ENCODE data around the gene UFD1. TPM values are rescaled to one million over a fixed set of nuclear protein-coding genes. Genes with fewer than 3 reads are reported as not detected.

Gene UFD1
- total and polyA plus RNA-seq, 2 donors (not counting 1 experiment from before 2014, with no cell fraction given): 41.3 to 86.2 TPM

DNA sequence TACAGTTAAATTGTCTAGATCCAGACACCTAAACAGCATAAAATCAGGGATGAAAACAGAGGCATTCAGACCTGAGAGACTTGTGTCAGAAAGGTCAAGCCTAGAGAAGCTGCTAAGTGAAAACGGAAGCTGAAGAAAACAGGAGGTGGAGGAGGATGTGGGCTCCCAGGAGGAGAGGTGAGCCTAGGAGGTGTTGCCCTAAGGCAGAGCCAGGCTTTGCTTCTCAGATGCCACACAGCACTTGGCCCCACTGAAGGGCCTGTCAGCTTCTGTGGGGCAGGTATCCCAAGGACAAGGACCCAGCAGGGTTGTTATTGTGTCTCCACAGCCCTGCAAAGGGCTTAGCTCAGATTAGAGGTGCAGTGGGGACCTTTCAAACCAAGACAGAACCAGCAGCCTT is 14.4 kb downstream of the UFD1 start:
- no peak overlapping the region for H2AFZ ChIP-seq (ENCODE audit: low read length)
- H3K27ac ChIP-seq (ENCODE audit: insufficient read depth, low read length): no peak overlapping the region
- no peaks in the 10 kb centered on the region for H3K9me3 ChIP-seq (ENCODE audit: control insufficient read depth, insufficient read depth, low read depth, low read length)
- no peak for DNase-seq (ENCODE audit: low read depth in 2 of 2)
- peaks cover 21% of the 10 kb centered on the region for H3K36me3 ChIP-seq (ENCODE audit: control insufficient read depth, insufficient read depth, low read length)
- H3K79me2 ChIP-seq (ENCODE audit: control insufficient read depth, insufficient read depth, low read length): no peaks in the 10 kb centered on the region
- TF ChIP-seq EZH2 (IDR thresholded peaks at IDR 0.05; ENCODE audit: low read length, missing control alignments): no peak
- TF ChIP-seq, protein P1, sequence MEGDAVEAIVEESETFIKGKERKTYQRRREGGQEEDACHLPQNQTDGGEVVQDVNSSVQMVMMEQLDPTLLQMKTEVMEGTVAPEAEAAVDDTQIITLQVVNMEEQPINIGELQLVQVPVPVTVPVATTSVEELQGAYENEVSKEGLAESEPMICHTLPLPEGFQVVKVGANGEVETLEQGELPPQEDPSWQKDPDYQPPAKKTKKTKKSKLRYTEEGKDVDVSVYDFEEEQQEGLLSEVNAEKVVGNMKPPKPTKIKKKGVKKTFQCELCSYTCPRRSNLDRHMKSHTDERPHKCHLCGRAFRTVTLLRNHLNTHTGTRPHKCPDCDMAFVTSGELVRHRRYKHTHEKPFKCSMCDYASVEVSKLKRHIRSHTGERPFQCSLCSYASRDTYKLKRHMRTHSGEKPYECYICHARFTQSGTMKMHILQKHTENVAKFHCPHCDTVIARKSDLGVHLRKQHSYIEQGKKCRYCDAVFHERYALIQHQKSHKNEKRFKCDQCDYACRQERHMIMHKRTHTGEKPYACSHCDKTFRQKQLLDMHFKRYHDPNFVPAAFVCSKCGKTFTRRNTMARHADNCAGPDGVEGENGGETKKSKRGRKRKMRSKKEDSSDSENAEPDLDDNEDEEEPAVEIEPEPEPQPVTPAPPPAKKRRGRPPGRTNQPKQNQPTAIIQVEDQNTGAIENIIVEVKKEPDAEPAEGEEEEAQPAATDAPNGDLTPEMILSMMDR (conservative IDR thresholded peaks at IDR 0.05 in 1 of 2, IDR thresholded peaks at IDR 0.05 in 1 of 2; ENCODE audit: low read depth in 1 of 2, low read length in 2 of 2): no peak
- no peak overlapping the region for H3K4me2 ChIP-seq (ENCODE audit: extremely low read depth, insufficient read depth, low read length)
- no peak overlapping the region for H3K9ac ChIP-seq (ENCODE audit: insufficient read depth, low read length)
- no peak overlapping the region for H3K4me3 ChIP-seq (replicated peaks in 1 of 4; ENCODE audit: control extremely low read depth in 1 of 4, insufficient read depth in 1 of 4, low read depth in 3 of 4, low read length in 4 of 4)
- no peaks in the 10 kb centered on the region for H3K27me3 ChIP-seq (ENCODE audit: control insufficient read depth, insufficient read depth, low read length)
- peaks cover 7% of the 10 kb centered on the region for H3K4me1 ChIP-seq (ENCODE audit: control insufficient read depth, extremely low read depth, insufficient read depth, low read length)
- H4K20me1 ChIP-seq (ENCODE audit: control insufficient read depth, extremely low read depth, insufficient read depth, low read length): no peaks in the 10 kb centered on the region

DNA sequence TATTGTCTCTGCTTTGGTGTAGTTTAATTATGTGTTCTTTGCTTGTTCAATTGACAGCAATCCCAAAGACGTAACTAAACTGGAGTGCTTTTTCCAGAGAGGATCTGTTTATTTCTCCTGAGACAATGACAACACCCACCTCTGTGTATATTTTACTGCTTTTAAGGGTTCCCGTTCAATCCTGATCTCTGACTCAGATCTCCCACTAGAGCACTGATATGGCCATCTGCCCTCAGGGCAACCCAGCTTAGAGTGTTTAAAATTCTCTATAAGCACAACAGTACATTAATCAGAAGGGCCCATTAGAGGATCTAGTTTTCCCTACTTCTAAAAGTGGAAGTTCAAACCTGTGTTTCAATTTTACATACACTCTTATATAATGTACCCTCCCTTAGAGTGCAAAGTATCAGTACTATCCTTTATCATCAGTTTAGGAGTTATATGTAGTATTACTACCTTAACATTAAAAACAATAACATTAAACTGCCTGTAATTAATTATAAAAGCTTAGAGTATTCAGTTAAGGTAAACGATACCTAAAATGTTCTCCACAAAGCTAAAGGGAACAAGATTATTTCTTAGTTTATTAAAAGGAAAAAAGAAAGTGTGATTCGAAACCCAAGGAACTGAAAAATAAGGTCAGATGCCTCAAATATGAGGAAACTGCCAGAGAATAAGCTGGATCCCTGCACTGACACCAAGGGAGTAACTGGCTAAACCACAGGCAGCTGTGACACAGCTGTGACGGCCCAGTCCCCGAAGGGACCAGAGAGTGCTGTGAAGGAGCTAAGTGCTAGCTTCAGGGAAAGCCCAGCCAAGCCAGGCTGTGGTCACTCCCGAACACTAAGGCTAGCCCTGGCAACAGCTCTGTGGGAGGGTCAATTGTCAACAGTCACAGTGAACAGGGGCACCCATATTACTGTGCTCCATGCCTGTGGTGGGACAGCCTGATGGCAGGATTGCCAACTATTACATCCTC is 15.2 kb downstream of the UFD1 start:
- no peak overlapping the region for H3K4me3 ChIP-seq (replicated peaks in 1 of 4; ENCODE audit: control extremely low read depth in 1 of 4, insufficient read depth in 1 of 4, low read depth in 3 of 4, low read length in 4 of 4)
- no peak overlapping the region for H2AFZ ChIP-seq (ENCODE audit: low read length)
- no peak overlapping the region for H3K9ac ChIP-seq (ENCODE audit: insufficient read depth, low read length)
- DNase-seq (ENCODE audit: low read depth in 2 of 2): peak in 1 of 2 donors; percentile 52
- H3K27me3 ChIP-seq (ENCODE audit: control insufficient read depth, insufficient read depth, low read length): no peaks in the 10 kb centered on the region
- TF ChIP-seq, protein P1 (conservative IDR thresholded peaks at IDR 0.05 in 1 of 2, IDR thresholded peaks at IDR 0.05 in 1 of 2; ENCODE audit: low read depth in 1 of 2, low read length in 2 of 2): no peak
- no peak for TF ChIP-seq EZH2 (IDR thresholded peaks at IDR 0.05; ENCODE audit: low read length, missing control alignments)
- peak overlapping the region; percentile 13 for H3K27ac ChIP-seq (ENCODE audit: insufficient read depth, low read length)
- no peaks in the 10 kb centered on the region for H3K9me3 ChIP-seq (ENCODE audit: control insufficient read depth, insufficient read depth, low read depth, low read length)
- peaks cover 7% of the 10 kb centered on the region for H3K4me1 ChIP-seq (ENCODE audit: control insufficient read depth, extremely low read depth, insufficient read depth, low read length)
- peaks cover 19% of the 10 kb centered on the region for H3K36me3 ChIP-seq (ENCODE audit: control insufficient read depth, insufficient read depth, low read length)
- H3K4me2 ChIP-seq (ENCODE audit: extremely low read depth, insufficient read depth, low read length): peak overlapping the region; percentile 32
- no peaks in the 10 kb centered on the region for H4K20me1 ChIP-seq (ENCODE audit: control insufficient read depth, extremely low read depth, insufficient read depth, low read length)
- no peaks in the 10 kb centered on the region for H3K79me2 ChIP-seq (ENCODE audit: control insufficient read depth, insufficient read depth, low read length)

DNA sequence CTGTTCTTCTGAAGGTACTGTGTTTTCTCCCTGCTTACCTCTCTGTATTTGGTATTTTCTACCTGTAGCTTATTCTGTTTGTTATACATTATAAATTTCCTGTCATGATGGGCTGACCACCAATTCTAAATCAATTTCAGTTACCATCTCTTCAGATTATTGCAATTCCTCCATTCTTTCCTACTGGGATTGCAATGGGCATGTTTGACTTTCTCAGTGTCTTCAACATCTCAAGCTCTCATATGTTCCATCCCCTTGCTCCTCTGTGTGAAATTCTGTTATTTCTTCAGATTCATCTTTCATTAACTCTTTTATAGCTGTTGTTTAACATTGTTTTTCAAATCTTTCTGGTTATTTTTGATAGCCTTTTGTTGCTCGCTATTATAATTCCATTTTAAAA is 16.0 kb downstream of the UFD1 start:
- Histone ChIP-seq H3K4me2 (ENCODE audit: extremely low read depth, insufficient read depth, low read length) (no peak overlapping the region), H3K4me1 (ENCODE audit: control insufficient read depth, extremely low read depth, insufficient read depth, low read length) (peaks cover 7% of the 10 kb centered on the region), H4K20me1 (ENCODE audit: control insufficient read depth, extremely low read depth, insufficient read depth, low read length) (no peaks in the 10 kb centered on the region), H3K9me3 (ENCODE audit: control insufficient read depth, insufficient read depth, low read depth, low read length) (no peaks in the 10 kb centered on the region), H3K27ac (ENCODE audit: insufficient read depth, low read length) (no peak overlapping the region), H3K4me3 (replicated peaks in 1 of 4; ENCODE audit: control extremely low read depth in 1 of 4, insufficient read depth in 1 of 4, low read depth in 3 of 4, low read length in 4 of 4) (no peak overlapping the region), H2AFZ (ENCODE audit: low read length) (no peak overlapping the region), H3K9ac (ENCODE audit: insufficient read depth, low read length) (no peak overlapping the region), H3K79me2 (ENCODE audit: control insufficient read depth, insufficient read depth, low read length) (no peaks in the 10 kb centered on the region), H3K36me3 (ENCODE audit: control insufficient read depth, insufficient read depth, low read length) (peaks cover 16% of the 10 kb centered on the region), H3K27me3 (ENCODE audit: control insufficient read depth, insufficient read depth, low read length) (no peaks in the 10 kb centered on the region)
- TF ChIP-seq, protein P1 (conservative IDR thresholded peaks at IDR 0.05 in 1 of 2, IDR thresholded peaks at IDR 0.05 in 1 of 2; ENCODE audit: low read depth in 1 of 2, low read length in 2 of 2): no peak
- TF ChIP-seq EZH2 (IDR thresholded peaks at IDR 0.05; ENCODE audit: low read length, missing control alignments): no peak
- no peak for DNase-seq (ENCODE audit: low read depth in 2 of 2)

All from fibroblast of lung (primary cell).